Common myeloid progenitor, CD34-positive (primary cell): ENCODE data around the gene SLC7A8.
A peak's percentile ranks its signal among the peaks of the same experiment; 100 is the strongest.

Experiments
- CTCF ChIA-PET: fragments of 350-600 bp; sonication (Branson Sonifier 250); formaldehyde crosslinking; loops from one replicate; lab custom pipeline; 2021; ENCODE audit warnings: antibody characterized with exemption; lab: Charles Lee
- POLR2A ChIA-PET: fragments of 350-600 bp; sonication (Branson Sonifier 250); formaldehyde crosslinking; loops from one replicate; lab custom pipeline; 2021; ENCODE audit warnings: antibody characterized with exemption; lab: Charles Lee
- DNase-seq, 3 donors: peaks; one replicate each; pipeline versions ENCODE4 v3.0.0 to v3.0.0-alpha.2; 2013
- H3K27ac ChIP-seq, 2 experiments: 1 replicate in 1 of 2; 2 replicates in 1 of 2; pipeline ENCODE4 v1.7.0; 2013; ENCODE audit warnings: inconsistent platforms in 2 of 2, low read length in 2 of 2, mild to moderate bottlenecking in 2 of 2, low read depth in 1 of 2, moderate library complexity in 1 of 2; ENCODE audit not compliant: severe bottlenecking in 2 of 2, insufficient read depth in 1 of 2, poor library complexity in 1 of 2
- H3K27me3 ChIP-seq, 5 experiments: replicated peaks in 2 of 5; 1 replicate in 3 of 5; 2 replicates in 2 of 5; pipeline versions ENCODE4 v1.6.1 to v1.7.0; 2013; ENCODE audit warnings: low read length in 4 of 5, mild to moderate bottlenecking in 2 of 5, moderate library complexity in 2 of 5, inconsistent platforms in 1 of 5; ENCODE audit not compliant: insufficient read depth in 5 of 5, control insufficient read depth in 4 of 5
- H3K36me3 ChIP-seq, 4 experiments: 1 replicate in 2 of 4; 2 replicates in 2 of 4; pipeline versions ENCODE4 v1.6.1 to v1.7.0; 2013; ENCODE audit warnings: low read length in 3 of 4, control low read depth in 1 of 4, mild to moderate bottlenecking in 1 of 4; ENCODE audit not compliant: control insufficient read depth in 4 of 4, insufficient read depth in 4 of 4
- H3K4me1 ChIP-seq, 4 experiments: 1 replicate in 3 of 4; 2 replicates in 1 of 4; pipeline versions ENCODE4 v1.6.1 to v1.7.1; 2013; ENCODE audit warnings: low read length in 3 of 4, mild to moderate bottlenecking in 3 of 4, control low read depth in 1 of 4, inconsistent platforms in 1 of 4, moderate library complexity in 1 of 4; ENCODE audit not compliant: control insufficient read depth in 4 of 4, insufficient read depth in 4 of 4; ENCODE audit errors: control extremely low read depth in 1 of 4
- H3K4me3 ChIP-seq, 7 experiments: 1 replicate in 4 of 7; 2 replicates in 3 of 7; pipeline versions ENCODE4 v1.5.1 to v1.7.0; 2013; ENCODE audit warnings: mild to moderate bottlenecking in 7 of 7, low read length in 6 of 7, moderate library complexity in 6 of 7, inconsistent platforms in 2 of 7, low read depth in 2 of 7, control low read depth in 1 of 7; ENCODE audit not compliant: insufficient read depth in 4 of 7, control insufficient read depth in 1 of 7; ENCODE audit errors: extremely low read depth in 1 of 7
- H3K9me3 ChIP-seq, 5 experiments: 1 replicate in 4 of 5; 2 replicates in 1 of 5; pipeline versions ENCODE4 v1.6.1 to v1.7.1; 2013; ENCODE audit warnings: low read length in 4 of 5, mild to moderate bottlenecking in 2 of 5, inconsistent platforms in 1 of 5, low read depth in 1 of 5, moderate library complexity in 1 of 5; ENCODE audit not compliant: control insufficient read depth in 4 of 5, insufficient read depth in 2 of 5; ENCODE audit errors: control extremely low read depth in 1 of 5
- WGBS: methylation state at CpG from one replicate; pipeline ENCODE4 v1.1.5; 2013; ENCODE audit not compliant: insufficient coverage; 5-methylcytosine and 5-hydroxymethylcytosine counted together

Gene SLC7A8

GRCh38 chr14:23085458-23085857, 98.0 kb downstream of the SLC7A8 start:
- Histone ChIP-seq H3K4me3 (no peak overlapping the region), H3K9me3 (no peaks in the 10 kb centered on the region), H3K4me1 (no peaks in the 10 kb centered on the region), H3K36me3 (peaks cover 40 to 90% (median 62%) of the 10 kb centered on the region in 4 experiments), H3K27ac (no peak overlapping the region), H3K27me3 (no peaks in the 10 kb centered on the region)
- ChIA-PET CTCF (interaction anchor here (1.2 to 17.5 kb wide), 6 partner anchors 9 to 87 kb away, joined by 3 to 200 read pairs (median 8); partner anchors contain the start of genes ACIN1 and C14orf119), POLR2A (interaction anchor here (1.2 kb wide), 1 partner anchor 9 kb away, joined by 5 read pairs; the partner anchor contains the start of genes ACIN1 and C14orf119)
- DNase-seq = no peak
- WGBS = 95% methylated on average over 2 of the region's 3 CpGs

GRCh38 chr14:23080474-23080873, 103.0 kb downstream of the SLC7A8 start:
- DNase-seq = no peak
- CTCF ChIA-PET = interaction anchor here (1.0 to 17.5 kb wide), 6 partner anchors 6 to 40 kb away, joined by 4 to 200 read pairs (median 10); partner anchors contain the start of genes ACIN1 and C14orf119
- WGBS = no CpG with 5 or more reads among the region's 1 CpG
- peaks cover 45 to 91% (median 68%) of the 10 kb centered on the region in 4 experiments for H3K36me3 ChIP-seq
- no peak overlapping the region for H3K27ac ChIP-seq
- H3K9me3 ChIP-seq = no peaks in the 10 kb centered on the region
- POLR2A ChIA-PET = no interaction called here
- H3K4me3 ChIP-seq = no peak overlapping the region
- no peaks in the 10 kb centered on the region for H3K27me3 ChIP-seq
- no peaks in the 10 kb centered on the region for H3K4me1 ChIP-seq

- DNase-seq = no peak
- Histone ChIP-seq H3K27me3 (no peaks in the 10 kb centered on the region), H3K9me3 (no peaks in the 10 kb centered on the region), H3K4me1 (no peaks in the 10 kb centered on the region), H3K27ac (peak overlapping the region; percentile 0 to 28), H3K36me3 (peaks cover 46 to 87% (median 69%) of the 10 kb centered on the region in 4 experiments), H3K4me3 (no peak overlapping the region)
- 100% methylated on average over 2 of the region's 2 CpGs for WGBS
- ChIA-PET CTCF (interaction anchor here (1.0 to 17.5 kb wide), 6 partner anchors 5 to 108 kb away, joined by 3 to 200 read pairs (median 8); no protein-coding TSS in a partner anchor), POLR2A (no interaction called here)
Observed at GRCh38 chr14:23079716-23080115, 103.7 kb downstream of the SLC7A8 start.

- Histone ChIP-seq H3K4me3 (no peak overlapping the region), H3K27ac (peak overlapping the region in 1 of 2 experiments; percentile 29), H3K27me3 (no peaks in the 10 kb centered on the region), H3K4me1 (no peaks in the 10 kb centered on the region), H3K9me3 (no peaks in the 10 kb centered on the region), H3K36me3 (peaks cover 44 to 92% (median 70%) of the 10 kb centered on the region in 4 experiments)
- POLR2A ChIA-PET = interaction anchor here (0.9 to 2.1 kb wide), 2 partner anchors 17 to 33 kb away, joined by 3 to 16 read pairs; partner anchors contain the start of genes ACIN1 and C14orf119
- DNase-seq = no peak
- CTCF ChIA-PET = interaction anchor here (1.5 to 17.5 kb wide), 7 partner anchors 7 to 82 kb away, joined by 4 to 200 read pairs (median 34); partner anchors contain the start of genes ACIN1 and C14orf119
- 89% methylated on average over 2 of the region's 2 CpGs for WGBS
Observed at GRCh38 chr14:23078692-23079116, 104.8 kb downstream of the SLC7A8 start.

- Histone ChIP-seq H3K9me3 (no peaks in the 10 kb centered on the region), H3K4me1 (no peaks in the 10 kb centered on the region), H3K27me3 (no peaks in the 10 kb centered on the region), H3K36me3 (peaks cover 42 to 89% (median 67%) of the 10 kb centered on the region in 4 experiments), H3K27ac (peak overlapping the region in 1 of 2 experiments; percentile 7), H3K4me3 (no peak overlapping the region)
- ChIA-PET CTCF (interaction anchor here (0.9 to 17.5 kb wide), 20 partner anchors 8 to 210 kb away, joined by 3 to 200 read pairs (median 10); partner anchors contain the start of genes ACIN1 and C14orf119), POLR2A (interaction anchor here (2.1 kb wide), 1 partner anchor 17 kb away, joined by 16 read pairs; the partner anchor contains the start of genes ACIN1 and C14orf119)
- DNase-seq = no peak
- WGBS = 99% methylated on average over 5 of the region's 5 CpGs
Observed at GRCh38 chr14:23077962-23078361, 105.5 kb downstream of the SLC7A8 start.

- Histone ChIP-seq H3K4me1 (peaks cover 0 to 6% (median 5%) of the 10 kb centered on the region in 4 experiments), H3K27ac (no peak overlapping the region), H3K4me3 (no peak overlapping the region), H3K36me3 (peaks cover 42 to 88% (median 71%) of the 10 kb centered on the region in 4 experiments), H3K27me3 (no peaks in the 10 kb centered on the region), H3K9me3 (no peaks in the 10 kb centered on the region)
- ChIA-PET CTCF (interaction anchor here (0.6 to 17.5 kb wide), 25 partner anchors 9 to 254 kb away, joined by 3 to 200 read pairs (median 8); partner anchors contain the start of genes ACIN1 and C14orf119), POLR2A (interaction anchor here (1.2 to 2.1 kb wide), 2 partner anchors 18 to 105 kb away, joined by 3 to 16 read pairs; partner anchors contain the start of genes ACIN1 and C14orf119)
- WGBS = 97% methylated on average over 3 of the region's 5 CpGs
- peak; percentile 35 to 65 (median 51) for DNase-seq
Observed at GRCh38 chr14:23076785-23077408, 106.6 kb downstream of the SLC7A8 start.
